Measurements from ENCODE around the gene LEUTX.
"Not testable (repeated sequence)": the region's sequence is repeated elsewhere in the genome, so short reads cannot be mapped to it uniquely, and the experiment has no call there.

Gene LEUTX

GRCh38 chr19:39768786-39769185, 9.9 kb upstream of the LEUTX start:
- DNase-seq (ENCODE audit: low spot score), result no peak
- no peak for FAIRE-seq

DNA sequence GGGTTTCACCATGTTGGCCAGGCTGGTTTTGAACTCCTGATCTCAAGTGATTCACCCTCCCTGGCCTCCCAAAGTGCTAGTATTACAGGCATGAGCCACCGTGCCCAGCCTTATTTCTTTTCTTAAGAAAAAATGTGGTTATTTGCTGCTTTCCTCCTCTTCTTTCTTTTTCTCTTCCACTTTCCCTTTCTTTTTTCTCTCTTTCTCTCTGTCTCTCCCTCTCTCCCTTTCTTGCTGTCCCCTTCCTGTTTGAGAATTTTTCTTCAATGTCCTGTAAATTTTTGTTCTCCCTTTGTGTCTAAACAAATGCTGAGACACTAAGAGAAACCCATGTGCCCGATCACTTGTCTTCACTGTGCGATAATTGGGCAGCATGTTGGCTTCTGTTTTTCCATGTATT, 2.2 kb downstream of the LEUTX start:
- DNase-seq (ENCODE audit: low spot score), result no peak
- FAIRE-seq, result no peak

DNA sequence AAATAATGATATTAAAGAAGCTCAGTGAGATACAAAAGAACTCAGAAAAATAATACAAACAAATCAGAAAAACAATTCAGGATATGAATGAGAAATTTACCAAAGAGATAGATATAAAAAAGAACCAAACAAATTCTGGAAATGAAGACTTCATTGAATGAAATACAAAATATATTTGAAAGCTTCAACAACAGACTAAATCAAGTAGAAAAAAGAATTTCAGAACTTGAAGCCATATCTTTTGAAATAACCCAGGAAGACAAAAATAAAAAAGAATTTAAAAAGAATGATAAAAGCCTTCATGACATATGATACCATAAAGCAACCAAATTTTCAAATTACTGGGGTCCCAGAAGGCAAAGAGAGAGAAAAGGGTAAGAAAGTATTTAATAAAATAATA, 9.6 kb downstream of the LEUTX start:
- DNase-seq (ENCODE audit: low spot score) (no peak), FAIRE-seq (no peak)

- DNase-seq (ENCODE audit: low spot score) (peak; percentile 27), FAIRE-seq (no peak)
Observed at GRCh38 chr19:39792999-39793546, 14.4 kb downstream of the LEUTX start.

DNA sequence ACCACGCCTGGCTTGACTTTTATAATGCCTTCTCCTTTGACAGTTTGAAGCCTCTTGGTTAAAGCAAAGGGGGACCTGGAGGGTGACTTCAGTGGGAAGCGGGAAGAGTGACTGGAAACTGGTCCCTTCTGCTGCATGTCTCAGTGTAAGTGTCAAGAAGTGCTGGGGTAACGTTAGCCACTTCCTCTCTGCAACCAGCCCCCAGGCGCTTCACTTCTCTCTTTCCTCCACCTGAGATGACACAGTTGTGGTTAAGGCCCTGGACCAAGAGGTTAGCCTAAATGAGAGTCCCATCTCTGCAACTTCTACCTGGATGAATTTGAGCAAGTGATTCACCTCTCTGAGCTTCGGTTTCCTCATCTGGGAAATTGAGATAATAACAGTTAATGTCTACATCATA, 16.3 kb downstream of the LEUTX start:
- DNase-seq (ENCODE audit: low spot score), result no peak
- no peak for FAIRE-seq

GRCh38 chr19:39796000-39796498, 17.4 kb downstream of the LEUTX start:
- FAIRE-seq (no peak), DNase-seq (ENCODE audit: low spot score) (no peak)

DNA sequence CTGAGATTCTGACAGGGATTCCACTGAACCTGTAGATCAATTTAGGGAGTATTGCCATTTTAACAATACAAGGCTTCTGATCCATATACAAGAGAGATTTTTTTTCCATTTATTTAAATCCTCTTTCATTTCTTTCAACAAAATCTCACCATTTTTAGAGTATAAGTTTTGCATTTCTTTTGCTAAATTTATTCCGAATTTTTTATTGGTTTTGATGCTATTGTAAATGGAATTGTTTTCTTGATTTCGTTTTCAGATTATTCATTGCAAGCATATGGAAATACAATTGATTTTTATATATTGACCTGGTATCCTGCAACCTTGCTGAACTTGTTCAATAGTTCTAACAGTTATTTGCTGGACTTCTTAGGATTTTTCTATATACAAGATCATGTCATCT, 18.4 kb downstream of the LEUTX start:
- FAIRE-seq, result no peak
- DNase-seq (ENCODE audit: low spot score), result no peak

GRCh38 chr19:39802958-39803357, 24.3 kb downstream of the LEUTX start:
- no peak for FAIRE-seq

DNA sequence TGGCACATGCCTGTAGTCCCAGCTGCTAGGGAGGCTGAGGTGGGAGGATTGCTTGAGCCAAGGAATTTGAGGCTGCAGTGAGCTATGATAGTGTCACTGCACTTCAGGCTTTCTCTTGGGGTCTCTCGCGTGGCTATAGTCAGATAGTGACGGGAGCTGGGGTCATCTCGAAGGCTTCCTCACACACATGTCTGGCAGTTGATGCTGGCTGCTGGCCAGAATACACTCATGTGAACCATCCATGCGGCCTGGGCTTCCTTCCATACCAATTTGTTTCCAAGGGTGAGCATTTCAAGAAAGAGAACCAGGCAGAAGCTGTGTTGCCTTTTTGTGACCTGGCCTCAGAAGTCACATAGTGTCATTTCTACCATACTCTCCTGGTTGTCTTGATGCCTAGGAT, 26.4 kb downstream of the LEUTX start:
- no peak for DNase-seq (ENCODE audit: low spot score)
- FAIRE-seq, result no peak

More at GRCh38 chr19:39802958-39803357, 24.3 kb downstream of the LEUTX start:
- DNase-seq (ENCODE audit: low spot score), result no peak

DNA sequence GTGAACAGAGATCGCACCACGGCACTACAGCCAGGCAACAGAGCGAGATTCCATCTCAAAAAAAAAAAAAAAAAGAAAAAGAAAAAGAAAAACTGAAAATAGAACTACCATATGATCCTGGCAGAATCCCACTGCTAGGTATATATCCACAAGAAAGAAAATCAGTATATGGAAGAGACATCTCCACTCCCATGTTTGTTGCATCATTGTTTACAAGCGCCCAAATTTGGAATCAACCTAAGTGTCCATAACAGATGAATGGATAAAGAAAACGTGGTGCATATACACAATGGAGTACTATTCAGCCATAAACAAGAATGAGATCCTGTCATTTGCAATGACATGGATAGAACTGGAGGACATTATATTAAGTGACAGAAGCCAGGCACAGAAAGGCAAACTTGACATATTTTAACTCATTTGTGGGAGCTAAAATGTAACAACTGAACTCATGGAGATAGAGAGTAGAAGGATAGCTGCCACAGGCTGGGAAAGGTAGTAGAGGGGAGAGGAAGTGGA, 29.3 kb downstream of the LEUTX start:
- FAIRE-seq, result no peak

DNA sequence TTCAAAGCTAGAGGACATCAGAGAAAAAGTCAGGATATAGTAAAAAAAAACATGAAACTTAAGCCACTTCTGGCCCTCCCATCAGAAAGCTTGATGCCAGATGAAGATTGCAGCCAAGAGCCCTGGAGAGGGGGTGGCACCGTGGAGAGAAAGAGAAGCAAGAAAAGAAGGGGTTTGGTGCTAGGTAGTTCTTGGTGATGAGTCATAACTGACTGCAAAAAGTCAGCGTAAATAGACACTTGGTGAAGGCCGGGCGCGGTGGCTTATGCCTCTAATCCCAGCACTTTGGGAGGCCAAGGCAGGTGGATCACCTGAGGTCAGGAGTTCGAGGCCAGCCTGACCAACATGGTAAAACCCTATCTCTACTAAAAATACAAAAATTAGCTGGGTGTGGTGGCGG, 30.0 kb downstream of the LEUTX start:
- not testable (repeated sequence) for DNase-seq (ENCODE audit: low spot score); FAIRE-seq

More for the DNA sequence above, 29.3 kb downstream of the LEUTX start:
- DNase-seq (ENCODE audit: low spot score), result no peak

DNA sequence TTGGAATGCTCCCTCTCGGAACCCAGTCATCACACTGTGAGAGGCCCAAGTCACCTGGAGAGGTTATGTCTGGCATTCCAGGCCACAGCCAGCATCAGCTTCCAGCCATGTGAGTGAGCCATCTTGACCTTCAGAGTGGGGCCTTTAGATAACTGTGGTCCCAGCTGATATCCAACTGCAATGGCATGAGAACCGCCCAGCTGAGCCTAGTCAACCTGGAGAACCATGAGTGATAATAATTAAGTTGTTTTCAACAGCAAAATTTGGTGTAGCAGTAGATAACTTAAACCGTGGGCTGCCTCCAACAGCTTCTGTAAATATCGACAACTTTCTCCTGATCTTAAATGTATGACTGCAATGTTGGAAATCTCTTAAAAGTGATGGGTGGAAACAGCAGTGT, 30.7 kb downstream of the LEUTX start:
- no peak for FAIRE-seq
- no peak for DNase-seq (ENCODE audit: low spot score)

GRCh38 chr19:39810424-39810823, 31.8 kb downstream of the LEUTX start:
- no peak for FAIRE-seq
- DNase-seq (ENCODE audit: low spot score), result no peak

DNA sequence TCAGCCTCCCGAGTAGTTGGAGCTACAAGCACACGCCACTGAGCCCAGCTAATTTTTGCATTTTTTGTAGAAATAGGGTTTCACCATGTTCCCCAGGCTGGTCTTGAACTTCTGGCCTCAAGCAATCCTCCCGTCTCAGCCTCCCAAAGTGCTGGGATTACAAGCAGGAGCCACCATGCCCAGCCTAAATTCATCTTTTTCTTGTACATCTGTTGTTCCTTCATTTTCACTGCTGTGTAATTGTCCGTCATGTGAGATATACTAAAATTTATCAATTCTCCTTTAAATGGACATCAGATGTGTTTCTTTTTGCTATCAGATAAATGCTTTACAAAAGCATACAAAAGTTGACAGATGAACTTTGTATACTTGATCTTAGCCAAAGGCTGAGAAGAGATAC, 32.4 kb downstream of the LEUTX start:
- DNase-seq (ENCODE audit: low spot score) (no peak), FAIRE-seq (no peak)

- FAIRE-seq, result no peak
- no peak for DNase-seq (ENCODE audit: low spot score)
Observed at GRCh38 chr19:39813264-39813993, 34.8 kb downstream of the LEUTX start.

DNA sequence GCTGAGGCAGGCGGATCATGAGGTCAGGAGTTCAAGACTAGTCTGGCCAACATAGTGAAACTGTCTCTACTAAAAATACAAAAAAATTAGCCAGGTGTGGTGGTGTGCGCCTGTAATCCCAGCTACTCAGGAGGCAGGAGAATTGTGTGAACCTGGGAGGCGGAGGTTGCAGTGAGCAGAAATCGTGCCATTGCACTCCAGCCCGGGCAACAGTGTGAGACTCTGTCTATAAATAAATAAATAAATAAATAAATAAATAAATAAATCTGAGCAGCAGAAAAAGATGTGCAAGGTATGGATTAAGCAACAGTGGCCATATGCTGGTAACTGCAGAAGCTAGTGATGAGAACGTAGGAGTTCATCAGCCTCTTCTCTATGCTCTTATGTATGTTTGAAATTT, 35.5 kb downstream of the LEUTX start:
- not testable (repeated sequence) for DNase-seq (ENCODE audit: low spot score); FAIRE-seq

DNA sequence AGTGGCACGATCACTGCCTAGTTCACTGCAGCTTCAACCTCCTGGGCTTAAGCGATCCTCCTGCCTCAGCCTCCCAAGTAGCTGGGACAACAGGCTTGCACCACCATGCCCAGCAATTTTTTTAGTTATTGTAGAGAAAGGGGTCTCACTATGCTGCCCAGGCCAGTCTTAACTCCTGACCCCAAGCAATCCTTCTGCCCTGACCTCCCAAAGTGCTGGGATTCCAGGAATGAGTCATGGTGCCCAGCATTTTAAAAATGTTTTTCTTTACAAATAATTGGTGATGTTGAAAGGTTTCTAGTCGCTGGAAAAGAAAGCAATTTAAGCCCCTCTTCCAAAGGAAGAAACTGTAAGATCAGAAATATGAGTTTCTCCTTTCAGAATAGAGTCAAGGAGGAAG, 35.9 kb downstream of the LEUTX start:
- no peak for FAIRE-seq
- DNase-seq (ENCODE audit: low spot score), result no peak

DNA sequence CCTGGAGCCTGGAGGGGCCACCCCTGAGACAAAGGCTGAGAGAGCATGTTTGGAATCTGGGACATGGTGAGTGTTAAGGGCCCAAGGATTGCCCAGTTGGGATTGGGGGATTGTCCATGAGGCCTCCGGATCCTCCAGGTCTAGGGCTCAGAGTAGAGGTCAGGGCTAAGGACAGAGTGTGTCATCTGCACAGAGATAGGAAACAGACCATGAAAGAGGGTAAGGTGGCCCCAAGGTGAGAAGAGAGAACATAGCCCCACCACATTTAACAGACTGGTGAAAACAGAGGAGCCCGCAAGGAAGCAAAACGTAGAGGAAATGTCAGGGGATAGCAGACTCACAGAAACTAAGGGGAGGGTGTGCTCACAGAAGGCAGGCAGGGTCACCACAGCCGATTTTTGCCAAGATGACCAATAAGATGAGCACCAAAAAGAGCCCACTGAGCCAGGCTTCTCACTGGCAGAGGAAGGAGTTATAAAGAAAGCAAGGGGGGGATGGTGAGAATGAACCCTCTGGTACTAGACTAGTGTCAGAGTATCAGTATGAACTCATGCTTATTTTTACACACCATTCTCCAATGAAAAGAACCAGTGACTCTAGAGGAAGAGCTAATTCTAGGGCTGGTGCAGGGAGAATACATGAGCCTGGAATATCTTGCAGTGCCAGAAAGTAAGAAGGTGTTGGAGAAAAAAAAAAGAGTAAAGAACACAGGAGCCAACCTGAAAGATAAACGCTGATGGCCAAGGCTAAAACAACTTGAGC, 37.8 kb downstream of the LEUTX start:
- FAIRE-seq (no peak), DNase-seq (ENCODE audit: low spot score) (no peak)

DNA sequence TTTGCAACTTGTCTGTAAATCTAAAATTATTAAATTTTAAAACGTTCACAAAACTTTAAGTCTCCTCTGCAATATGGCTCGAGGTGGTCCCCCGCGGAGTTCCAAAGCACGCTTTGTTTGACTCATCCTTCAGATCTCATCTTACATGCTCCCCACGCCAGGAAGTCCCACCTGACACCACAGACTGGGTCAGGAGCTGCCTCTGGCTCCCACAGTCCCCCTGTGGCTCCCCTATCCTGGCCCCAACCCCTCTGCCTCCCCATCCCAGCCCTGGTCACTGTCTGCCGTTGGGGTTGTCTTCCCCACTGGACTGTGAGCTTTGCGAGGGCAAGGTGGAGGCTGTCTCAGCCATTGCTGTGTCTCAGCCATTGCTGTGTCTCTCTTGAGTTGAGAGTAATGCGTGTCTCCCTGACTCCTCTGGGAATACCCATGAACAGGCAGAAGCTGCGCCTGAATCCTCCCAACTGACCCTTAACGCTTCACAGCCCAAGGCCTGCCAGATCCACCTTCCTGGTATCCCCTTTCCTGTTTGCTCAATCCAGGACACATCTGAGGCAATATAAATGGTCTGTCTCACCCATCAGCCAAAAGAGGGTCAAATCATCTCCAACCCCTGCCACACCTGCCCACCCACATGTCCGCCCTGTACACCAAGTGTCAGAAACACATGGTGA, 39.4 kb downstream of the LEUTX start:
- DNase-seq (ENCODE audit: low spot score) (no peak), FAIRE-seq (no peak)

DNA sequence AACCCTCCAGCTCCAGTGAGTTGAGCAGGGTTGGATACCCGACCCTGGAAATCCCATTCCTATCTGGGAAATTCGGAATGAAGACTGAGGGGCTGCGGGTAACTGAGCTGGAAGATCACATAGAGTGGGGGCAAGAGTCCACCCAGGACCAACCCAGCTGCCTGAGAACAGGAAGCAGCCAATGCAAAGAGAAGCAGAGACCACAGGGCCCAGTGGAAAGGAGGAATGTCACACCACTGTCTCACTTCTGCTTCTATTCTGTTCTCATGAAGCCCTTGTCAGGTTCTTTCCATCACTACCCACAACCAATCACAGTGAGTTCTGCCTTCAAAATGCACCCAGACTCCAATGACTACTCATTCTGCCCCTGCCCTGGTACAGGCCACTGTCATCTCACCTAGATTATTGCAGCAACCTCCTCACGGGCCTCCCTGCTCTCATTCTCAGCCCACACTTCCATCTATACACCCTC, 40.0 kb downstream of the LEUTX start:
- no peak for DNase-seq (ENCODE audit: low spot score)
- no peak for FAIRE-seq

DNA sequence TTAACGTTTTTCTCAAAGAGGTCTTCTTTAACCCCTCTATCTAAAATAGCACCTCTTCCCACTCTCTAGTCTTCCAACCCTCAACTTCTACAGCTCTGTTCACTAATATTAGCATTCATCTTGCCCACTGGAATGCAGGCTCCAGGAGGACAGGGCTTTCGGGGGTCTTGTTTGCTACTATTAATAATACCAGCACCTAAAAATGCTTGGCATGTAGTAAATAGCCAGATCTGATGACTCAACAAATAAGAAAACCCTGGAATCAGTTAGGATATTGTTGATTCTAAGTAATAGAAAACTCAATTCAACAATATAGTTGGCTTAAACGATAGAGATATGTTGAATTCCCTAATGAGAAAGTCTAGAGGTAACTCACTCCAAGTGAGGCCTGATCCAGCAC, 41.1 kb downstream of the LEUTX start:
- no peak for FAIRE-seq
- DNase-seq (ENCODE audit: low spot score), result no peak
